Activated T-helper 1 cell treated with anti-CD3 and anti-CD28 coated beads, Interleukin-12 subunit alpha, Interleukin-12 subunit beta, Interleukin-2, Interleukin-4 antibody, amounts not matched to agents 30 ng/mL and 10 ng/mL and 1 ng/mL, durations not matched to agents 14 hours and 24 hours and 36 hours (primary cell): ENCODE results near the gene CD72. TPM values are rescaled to one million over a fixed set of nuclear protein-coding genes. Genes with fewer than 3 reads are reported as not detected.
"Not testable (repeated sequence)": the region's sequence is repeated elsewhere in the genome, so short reads cannot be mapped to it uniquely, and the experiment has no call there.

Source experiments
- DNase-seq: peaks from one replicate; pipeline ENCODE4 v3.0.0; 2021; ENCODE audit warnings: low spot score
- H3K27ac Mint-ChIP-seq: one replicate; pipeline ENCODE4 v1.8.0; 2021; ENCODE audit warnings: mild to moderate bottlenecking, mixed read lengths
- H3K27me3 Mint-ChIP-seq: one replicate; pipeline ENCODE4 v1.8.0; 2022; ENCODE audit warnings: mild to moderate bottlenecking, moderate library complexity, mixed read lengths; ENCODE audit not compliant: insufficient read depth
- H3K36me3 Mint-ChIP-seq: one replicate; pipeline ENCODE4 v1.8.0; 2021; ENCODE audit warnings: low read depth, mixed read lengths
- H3K4me1 Mint-ChIP-seq: one replicate; pipeline ENCODE4 v1.8.0; 2021; ENCODE audit warnings: low read depth, mixed read lengths
- H3K4me3 Mint-ChIP-seq: one replicate; pipeline ENCODE4 v1.8.0; 2021; ENCODE audit warnings: mild to moderate bottlenecking, moderate library complexity, mixed read lengths
- H3K9me3 Mint-ChIP-seq: one replicate; pipeline ENCODE4 v1.8.0; 2021; ENCODE audit warnings: mixed read lengths
- intact Hi-C: fragments of 100-400 bp; cut with micrococcal nuclease; formaldehyde crosslinking; loops from one replicate; pipeline ENCODE4 v1.15.1; 2024
- total RNA-seq: library from RNA; stranded (reverse); gene quantifications from 2 replicates; pipeline ENCODE4 v1.2.3, GENCODE V29; 2022

The CD72 gene
- total RNA-seq, 1 donor from 2014 or later, result 8.3 TPM

DNA sequence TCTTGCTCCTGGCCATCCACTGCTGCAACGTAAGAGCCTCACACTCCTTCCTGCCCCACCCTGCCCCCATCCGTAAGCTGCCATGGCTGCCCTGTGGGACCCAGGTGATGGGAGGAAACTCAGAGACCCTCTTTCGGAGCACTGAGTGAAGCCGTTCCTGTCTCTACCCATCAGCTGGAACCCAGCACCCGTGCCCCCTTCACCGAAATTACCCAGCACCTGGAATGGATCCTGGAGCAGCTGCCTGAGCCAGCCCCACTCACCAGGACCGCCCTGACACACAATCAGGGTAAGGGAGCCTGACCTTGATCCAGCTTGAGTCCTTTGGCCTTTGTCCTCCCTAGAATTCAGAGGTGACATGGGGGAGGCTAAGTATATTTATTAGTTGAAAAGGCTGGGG, 10.0 kb downstream of the CD72 start:
- peaks cover 38% of the 10 kb centered on the region for H3K4me1 Mint-ChIP-seq
- peaks cover 26% of the 10 kb centered on the region for H3K36me3 Mint-ChIP-seq
- intact Hi-C loops, result no loop called here
- H3K27me3 Mint-ChIP-seq, result peaks cover 2% of the 10 kb centered on the region
- H3K4me3 Mint-ChIP-seq, result no peak overlapping the region
- no peak overlapping the region for H3K27ac Mint-ChIP-seq
- no peak for DNase-seq
- no peaks in the 10 kb centered on the region for H3K9me3 Mint-ChIP-seq

DNA sequence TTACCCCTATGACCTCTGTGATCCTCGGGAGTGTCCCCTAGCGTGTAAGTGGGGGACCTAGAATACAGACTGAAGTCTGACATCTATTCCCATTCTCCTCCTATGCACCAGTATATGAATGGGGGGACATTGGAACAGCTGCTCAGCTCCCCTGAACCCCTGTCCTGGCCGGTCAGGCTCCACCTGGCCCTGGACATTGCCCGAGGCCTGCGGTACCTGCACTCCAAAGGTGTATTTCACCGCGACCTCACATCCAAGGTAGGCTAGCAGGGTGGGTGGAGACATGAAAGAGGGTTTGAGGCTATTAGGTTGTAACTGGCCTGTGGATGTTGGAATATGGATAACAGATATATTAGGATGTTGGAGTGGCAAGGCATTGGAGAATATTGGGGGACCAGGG, 11.5 kb downstream of the CD72 start:
- Mint-ChIP-seq H3K4me3 (peak overlapping the region; percentile 60), H3K27me3 (peaks cover 2% of the 10 kb centered on the region), H3K27ac (no peak overlapping the region), H3K4me1 (peaks cover 40% of the 10 kb centered on the region), H3K9me3 (no peaks in the 10 kb centered on the region), H3K36me3 (peaks cover 25% of the 10 kb centered on the region)
- intact Hi-C loops, result no loop called here
- DNase-seq, result no peak

DNA sequence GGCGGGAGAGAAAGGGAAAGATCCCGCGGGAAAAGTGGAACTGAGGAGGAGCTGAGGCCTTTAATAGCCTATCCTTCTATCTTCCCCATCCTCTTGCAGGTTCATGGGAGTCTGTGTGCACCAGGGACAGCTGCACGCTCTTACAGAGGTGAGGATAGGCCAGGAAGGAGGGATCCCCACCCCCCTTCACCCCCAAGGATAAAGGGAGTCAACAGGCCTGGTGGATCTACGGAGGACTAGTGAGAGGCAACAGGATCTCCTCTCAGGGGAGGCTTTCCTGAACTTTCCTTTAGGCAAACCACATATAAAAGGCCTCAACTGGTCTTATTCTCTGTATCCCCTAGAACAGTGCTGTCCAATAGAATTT, 12.1 kb downstream of the CD72 start:
- no peaks in the 10 kb centered on the region for H3K9me3 Mint-ChIP-seq
- H3K4me1 Mint-ChIP-seq, result peaks cover 34% of the 10 kb centered on the region
- no peak for DNase-seq
- H3K27ac Mint-ChIP-seq, result peak overlapping the region; percentile 29
- H3K4me3 Mint-ChIP-seq, result peak overlapping the region; percentile 88
- H3K27me3 Mint-ChIP-seq, result peaks cover 2% of the 10 kb centered on the region
- intact Hi-C loops, result no loop called here
- H3K36me3 Mint-ChIP-seq, result peaks cover 20% of the 10 kb centered on the region

DNA sequence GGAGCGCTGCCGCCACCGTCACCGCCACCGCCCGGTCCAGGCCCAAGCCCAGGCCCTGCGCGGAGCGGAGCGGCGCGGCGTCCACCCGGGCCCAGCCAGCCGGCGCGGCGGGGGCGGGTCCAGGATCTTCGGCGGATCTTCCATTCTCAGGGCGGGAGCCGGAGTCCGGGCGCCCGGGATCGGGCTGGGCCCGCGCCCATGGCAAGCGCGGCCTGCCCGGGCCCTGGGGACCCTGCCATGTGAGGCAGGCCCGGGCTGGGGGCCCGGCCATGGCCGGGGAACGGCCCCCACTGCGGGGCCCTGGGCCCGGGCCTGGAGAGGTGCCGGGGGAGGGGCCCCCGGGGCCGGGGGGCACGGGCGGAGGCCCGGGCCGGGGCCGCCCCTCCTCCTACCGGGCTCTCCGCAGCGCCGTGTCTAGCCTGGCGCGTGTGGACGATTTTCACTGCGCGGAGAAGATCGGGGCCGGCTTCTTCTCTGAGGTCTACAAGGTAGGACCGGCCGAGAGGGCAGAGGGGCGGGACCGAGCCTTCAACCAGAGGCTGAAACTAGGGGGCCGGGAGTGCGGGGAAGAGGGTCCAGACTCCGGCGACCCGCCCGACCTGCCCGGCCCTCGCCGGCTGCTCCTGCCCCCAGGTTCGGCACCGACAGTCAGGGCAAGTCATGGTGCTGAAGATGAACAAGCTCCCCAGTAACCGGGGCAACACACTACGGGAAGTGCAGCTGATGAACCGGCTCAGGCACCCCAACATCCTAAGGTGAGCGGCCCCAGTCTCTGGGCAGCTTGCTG, 12.7 kb downstream of the CD72 start:
- intact Hi-C loops, result loop anchor here (2.0 kb wide), 4 partner anchors 83 to 277 kb away; partner anchors contain the start of genes FAM221B, TMEM8B and TPM2
- Mint-ChIP-seq H3K4me1 (peaks cover 34% of the 10 kb centered on the region), H3K9me3 (no peaks in the 10 kb centered on the region), H3K4me3 (peak overlapping the region; percentile 88), H3K27me3 (peaks cover 2% of the 10 kb centered on the region), H3K27ac (peak overlapping the region; percentile 29), H3K36me3 (peaks cover 18% of the 10 kb centered on the region)
- peak; percentile 33 for DNase-seq

DNA sequence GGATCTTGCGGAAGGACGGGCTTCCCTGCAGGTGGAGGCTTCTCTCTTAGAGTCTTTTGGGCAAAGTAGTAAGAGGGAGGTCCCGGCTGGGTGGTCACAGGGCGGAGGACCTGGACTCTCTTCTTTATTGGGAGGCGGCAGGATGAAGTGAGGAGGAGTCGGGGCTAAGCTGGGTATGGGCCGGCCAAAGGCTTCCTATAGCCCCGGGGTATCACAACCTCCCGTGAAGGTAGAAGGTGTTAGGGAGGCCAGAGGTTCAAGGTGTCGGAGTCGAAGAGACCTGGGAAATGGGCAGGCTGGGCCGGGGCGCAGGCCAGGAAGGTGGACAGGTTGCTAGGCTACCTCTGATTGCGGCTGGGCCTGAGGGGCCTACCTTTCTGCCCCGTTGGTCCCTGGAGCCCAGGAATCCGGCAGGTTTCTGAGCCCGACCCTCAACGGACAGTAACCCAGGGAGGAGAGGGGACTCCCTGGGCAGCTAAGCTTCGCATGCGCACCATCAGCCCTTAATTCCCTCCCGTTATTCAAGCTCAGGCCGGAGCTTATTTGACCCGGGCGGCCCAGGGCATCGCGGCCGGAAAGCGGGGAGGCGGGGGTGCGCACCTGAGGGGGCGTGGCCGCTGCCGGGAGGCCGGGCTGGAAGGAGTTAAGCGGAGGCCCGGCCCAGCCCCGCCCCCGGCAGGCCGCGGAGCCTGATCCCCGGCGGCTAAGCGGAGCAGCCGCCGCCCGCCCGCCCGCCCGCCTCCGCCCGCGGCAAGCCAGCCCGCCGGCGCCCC, 13.4 kb downstream of the CD72 start, which contains the start of gene TESK1:
Gene TESK1 (plus strand): TSS at position 685 of the 773 bp plus-strand sequence. CDS start 358 bp downstream, outside the sequence.
- peaks cover 18% of the 10 kb centered on the region for H3K36me3 Mint-ChIP-seq
- intact Hi-C loops, result loop anchor here (1.0 to 2.0 kb wide), 14 partner anchors 15 to 615 kb away; partner anchors contain the start of genes CCDC107, CREB3, DNAJB5 and FAM221B
- peak within 1 kb of the TSS; percentile 99 for H3K27ac Mint-ChIP-seq
- H3K4me3 Mint-ChIP-seq, result peak within 1 kb of the TSS; percentile 91
- peaks cover 34% of the 10 kb centered on the region for H3K4me1 Mint-ChIP-seq
- no peaks in the 10 kb centered on the region for H3K9me3 Mint-ChIP-seq
- peak; percentile 81 for DNase-seq
- peaks cover 2% of the 10 kb centered on the region for H3K27me3 Mint-ChIP-seq

DNA sequence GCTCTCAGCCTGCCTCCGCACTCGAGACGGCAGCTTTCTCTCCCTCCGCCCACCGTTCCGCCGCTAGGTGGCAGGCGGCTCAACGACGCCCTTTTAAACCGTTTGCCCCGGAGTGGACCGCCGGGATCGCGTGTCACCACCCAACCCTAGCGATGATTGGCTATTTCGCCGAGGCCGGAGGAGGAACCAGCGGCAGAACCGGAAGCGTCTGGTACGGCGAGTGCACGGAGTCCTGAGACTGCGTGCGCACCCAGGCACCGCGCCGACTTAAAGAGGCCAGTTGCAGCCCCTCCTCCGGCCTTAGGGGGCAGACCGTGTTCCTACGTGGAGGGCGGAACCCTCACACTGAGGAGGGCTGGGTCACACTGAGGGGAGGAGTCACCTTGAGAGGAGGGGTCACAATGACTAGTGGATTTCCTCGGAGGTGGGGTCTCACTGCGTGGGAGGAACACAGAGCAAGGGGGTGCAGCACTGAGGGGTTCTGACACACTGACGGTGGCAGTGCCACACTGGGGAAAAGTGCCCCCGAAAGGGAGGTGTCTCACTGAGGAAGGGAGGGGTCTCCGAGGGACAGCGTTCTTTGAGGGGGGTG, 14.1 kb downstream of the CD72 start:
- Mint-ChIP-seq H3K4me1 (peaks cover 34% of the 10 kb centered on the region), H3K27ac (peak overlapping the region; percentile 99), H3K36me3 (peaks cover 18% of the 10 kb centered on the region), H3K4me3 (peak overlapping the region; percentile 91), H3K27me3 (peaks cover 2% of the 10 kb centered on the region), H3K9me3 (no peaks in the 10 kb centered on the region)
- intact Hi-C loops, result loop anchor here (1.0 to 2.0 kb wide), 14 partner anchors 15 to 615 kb away; partner anchors contain the start of genes CCDC107, CREB3, DNAJB5 and FAM221B
- DNase-seq, result peak; percentile 99

DNA sequence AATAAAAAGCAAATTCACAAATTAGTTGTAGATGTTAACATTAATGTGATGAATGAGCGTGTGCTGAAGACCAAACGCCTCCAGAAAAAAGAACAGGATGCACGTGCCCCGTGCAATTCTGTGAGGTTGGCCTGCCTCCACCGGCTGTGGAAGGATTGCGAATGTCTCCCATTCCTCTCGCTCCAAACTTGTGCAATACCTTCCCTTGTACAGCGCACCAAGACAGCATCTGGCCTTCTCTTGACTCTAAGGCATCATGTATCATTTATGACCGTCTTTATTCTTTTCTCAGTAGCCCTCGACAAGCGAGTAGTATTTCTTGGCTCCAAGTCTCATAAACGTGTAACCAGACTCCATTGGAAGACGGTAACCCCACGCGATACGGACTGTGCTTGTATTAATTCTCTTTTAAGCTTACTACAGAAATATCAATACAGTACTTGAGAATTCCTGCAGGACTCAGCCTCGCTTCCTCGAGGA, 14.7 kb downstream of the CD72 start:
- intact Hi-C loops, result no loop called here
- H3K9me3 Mint-ChIP-seq, result no peaks in the 10 kb centered on the region
- peaks cover 15% of the 10 kb centered on the region for H3K36me3 Mint-ChIP-seq
- peaks cover 2% of the 10 kb centered on the region for H3K27me3 Mint-ChIP-seq
- no peak for DNase-seq
- H3K4me3 Mint-ChIP-seq, result peak overlapping the region; percentile 91
- peaks cover 34% of the 10 kb centered on the region for H3K4me1 Mint-ChIP-seq
- H3K27ac Mint-ChIP-seq, result peak overlapping the region; percentile 99

DNA sequence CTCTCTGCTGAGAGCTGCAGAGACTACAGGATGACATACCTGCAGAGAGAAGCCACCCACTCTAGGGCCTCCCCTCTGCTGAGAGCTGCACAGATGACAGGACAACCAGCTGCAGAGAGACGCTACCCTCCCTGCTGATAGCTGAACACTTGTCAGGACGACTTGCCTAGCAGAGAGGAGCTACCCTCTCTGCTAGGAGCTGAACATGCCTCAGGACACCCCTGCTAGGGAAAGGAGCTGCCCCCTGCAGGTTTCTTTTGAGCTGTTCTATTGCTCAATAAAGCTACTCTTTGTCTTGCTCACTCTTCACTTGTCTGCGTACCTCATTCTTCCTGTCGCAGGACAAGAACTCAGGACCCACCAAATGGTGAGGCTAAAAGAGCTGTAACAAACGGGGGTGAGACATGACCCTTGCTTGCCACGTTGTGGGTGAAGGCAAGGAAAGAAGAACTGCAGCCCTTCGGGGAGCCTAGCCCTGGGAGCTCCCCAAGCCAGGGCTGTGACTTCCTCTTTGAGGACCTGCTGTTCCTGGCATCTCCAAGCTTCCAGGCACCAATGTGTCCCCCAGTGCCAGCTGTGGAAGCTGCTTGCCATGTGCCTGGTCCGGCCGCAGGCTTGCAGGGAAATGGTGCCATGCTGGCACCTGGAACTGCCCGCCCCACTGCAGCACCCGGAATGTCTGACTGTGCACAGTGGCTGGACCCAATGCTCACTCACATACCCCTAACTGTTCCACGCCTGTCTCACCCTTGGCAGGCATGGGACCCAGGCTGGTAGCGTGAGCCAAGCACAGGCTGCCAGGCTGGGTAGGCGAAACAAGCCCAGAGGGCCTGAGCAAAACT, 18.2 kb downstream of the CD72 start:
- H3K4me3 Mint-ChIP-seq, result no peak overlapping the region
- no peak for DNase-seq
- intact Hi-C loops, result no loop called here
- H3K4me1 Mint-ChIP-seq, result peaks cover 18% of the 10 kb centered on the region
- no peak overlapping the region for H3K27ac Mint-ChIP-seq
- H3K36me3 Mint-ChIP-seq, result no peaks in the 10 kb centered on the region
- H3K9me3 Mint-ChIP-seq, result no peaks in the 10 kb centered on the region
- H3K27me3 Mint-ChIP-seq, result peaks cover 2% of the 10 kb centered on the region

DNA sequence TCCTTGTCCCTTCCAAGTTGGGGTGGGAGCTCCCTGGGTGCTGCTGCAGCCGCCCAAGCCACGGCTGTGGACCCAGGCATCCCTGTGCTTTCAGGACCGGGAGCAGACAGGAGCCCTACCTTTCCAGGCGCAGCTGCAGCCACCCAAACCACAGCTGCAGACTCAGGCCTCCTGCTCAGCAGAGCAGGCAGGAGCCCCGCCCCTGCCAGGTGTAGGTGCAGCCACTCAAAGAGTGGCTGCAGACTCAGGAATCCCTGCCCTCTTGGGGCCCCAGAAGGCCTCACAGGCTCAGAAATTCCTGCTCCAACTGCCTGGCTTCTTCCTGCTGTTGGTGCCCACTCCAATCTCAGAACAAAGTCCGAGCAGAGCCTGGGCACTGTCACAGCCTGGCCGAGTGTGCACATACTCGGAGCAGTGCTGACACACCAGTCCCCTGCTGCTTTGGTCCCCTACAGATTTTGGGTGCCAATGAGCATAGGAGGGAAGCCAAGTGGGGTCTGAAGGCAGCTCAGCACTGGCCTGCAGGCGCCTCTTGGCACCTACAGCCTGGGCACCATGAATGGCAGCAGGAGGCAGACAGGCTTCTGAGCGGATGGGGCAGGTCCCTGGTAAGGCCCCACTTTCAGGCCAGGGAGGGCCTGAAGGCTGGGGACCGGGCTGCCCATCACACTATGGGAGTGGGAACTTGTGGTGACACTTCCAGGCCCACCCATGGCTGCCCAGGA, 19.2 kb downstream of the CD72 start:
- Mint-ChIP-seq H3K36me3 (peaks cover 2% of the 10 kb centered on the region), H3K4me1 (peaks cover 11% of the 10 kb centered on the region), H3K27me3 (peaks cover 3% of the 10 kb centered on the region), H3K4me3 (no peak overlapping the region), H3K27ac (no peak overlapping the region), H3K9me3 (peaks cover 8% of the 10 kb centered on the region)
- intact Hi-C loops, result no loop called here
- DNase-seq, result no peak

DNA sequence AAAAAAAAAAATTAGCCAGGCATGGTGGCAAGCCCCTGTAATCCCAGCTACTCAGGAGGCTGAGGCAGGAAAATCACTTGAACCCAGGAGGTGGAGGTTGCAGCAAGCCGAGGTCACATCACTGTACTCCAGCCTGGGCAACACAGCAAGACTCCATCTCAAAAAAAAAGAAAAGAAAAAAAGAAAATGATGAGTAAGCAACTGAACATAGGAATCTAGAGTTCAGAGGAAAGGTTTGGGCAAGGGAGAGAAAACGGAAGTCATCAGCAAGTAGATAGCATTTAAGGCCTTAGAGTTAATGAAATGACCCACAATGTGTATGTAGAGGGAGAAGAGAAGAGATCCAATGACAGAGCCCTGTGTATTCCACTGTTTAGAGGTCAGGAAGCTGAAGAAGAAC, 21.3 kb downstream of the CD72 start:
- intact Hi-C loops, H3K27me3 Mint-ChIP-seq, DNase-seq, H3K4me1 Mint-ChIP-seq, H3K4me3 Mint-ChIP-seq, H3K36me3 Mint-ChIP-seq, H3K27ac Mint-ChIP-seq: not testable (repeated sequence)
- H3K9me3 Mint-ChIP-seq, result peaks cover 24% of the 10 kb centered on the region

DNA sequence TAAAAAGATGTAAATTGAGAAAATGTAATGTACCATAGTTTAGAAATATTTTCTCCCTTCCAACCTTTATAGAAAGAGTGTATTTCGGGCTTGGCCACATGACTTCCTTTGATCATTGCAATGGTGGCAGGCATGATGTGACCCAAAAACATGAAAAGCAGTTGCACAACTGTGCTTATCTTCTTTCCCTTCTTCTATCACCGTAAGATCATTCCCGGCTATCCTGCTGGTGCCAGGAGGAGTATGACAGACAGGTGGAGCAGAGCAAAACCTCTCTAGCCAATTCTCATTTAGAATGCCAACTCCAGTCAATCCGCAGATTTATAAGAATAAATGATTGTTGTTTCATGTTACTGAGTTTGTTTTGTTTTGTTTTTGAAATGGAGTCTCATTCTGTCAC, 23.7 kb downstream of the CD72 start:
- Mint-ChIP-seq H3K27me3 (peaks cover 3% of the 10 kb centered on the region), H3K27ac (no peak overlapping the region), H3K36me3 (peaks cover 2% of the 10 kb centered on the region), H3K4me3 (no peak overlapping the region), H3K4me1 (no peaks in the 10 kb centered on the region), H3K9me3 (peaks cover 29% of the 10 kb centered on the region)
- no peak for DNase-seq
- intact Hi-C loops, result no loop called here
